NT2/D1 (cell line): ENCODE results near the gene DIS3L2.

Experiments used
- SUZ12 ChIP-seq: IDR thresholded peaks from 2 replicates; pipeline ENCODE4 v1.6.1; 2011; ENCODE audit not compliant: insufficient read length, insufficient read depth; ENCODE audit errors: extremely low read depth
- YY1 ChIP-seq: IDR thresholded peaks from 2 replicates; pipeline ENCODE4 v1.6.1; 2011; ENCODE audit not compliant: insufficient read length, insufficient read depth
- ZNF274 ChIP-seq: IDR thresholded peaks from 2 replicates; pipeline ENCODE4 v1.6.1; 2011; ENCODE audit warnings: mild to moderate bottlenecking, low read depth, low read length

DNA sequence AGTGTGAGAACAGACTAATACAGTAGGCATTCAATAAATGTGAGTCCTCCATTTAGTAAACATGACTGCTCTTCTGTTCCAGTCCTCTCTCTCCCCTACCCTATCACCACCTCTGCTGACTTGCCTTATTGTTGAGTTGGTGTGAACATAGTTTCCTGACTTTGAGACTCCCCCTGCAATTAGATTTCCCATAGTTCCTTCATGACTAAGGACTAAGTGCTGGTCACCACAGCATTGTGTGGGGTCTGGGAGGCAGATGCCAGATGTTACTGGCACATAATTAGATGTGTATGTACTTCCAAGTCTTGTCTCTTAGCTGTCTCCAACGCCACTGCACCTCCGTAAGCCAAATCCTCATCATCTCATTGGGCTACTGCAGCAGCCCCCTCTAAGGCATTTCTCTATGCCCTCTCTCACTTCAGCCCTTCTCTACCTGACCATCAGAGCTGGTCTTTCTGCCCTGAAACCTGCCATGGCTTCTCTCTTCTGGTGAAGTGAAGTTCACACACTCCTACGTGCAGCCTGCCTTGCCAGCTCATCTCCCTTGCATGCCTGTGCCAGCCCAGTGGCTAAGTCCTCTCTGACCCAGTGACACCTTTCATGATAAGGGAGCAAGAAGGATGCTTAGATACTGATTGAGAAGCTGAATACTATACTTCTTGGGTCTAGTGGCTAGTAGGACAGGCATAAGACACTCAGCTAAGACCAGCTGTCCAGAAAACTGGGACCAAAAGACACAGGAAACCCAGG, 335.4 kb downstream of the DIS3L2 start:
- TF ChIP-seq ZNF274 = no peak
- TF ChIP-seq SUZ12 = no peak
- TF ChIP-seq YY1 = no peak
